Osteocyte (in vitro differentiated cells): Measurements from ENCODE around the gene VWA7. TPM values are rescaled to one million over a fixed set of nuclear protein-coding genes. Genes with fewer than 3 reads are reported as not detected.

Experiments
- DNase-seq: peaks from one replicate; pipeline ENCODE4 v3.0.0; 2021; ENCODE audit warnings: mixed read lengths; ENCODE audit not compliant: unreplicated experiment; ENCODE audit errors: extremely low spot score
- H3K27ac Mint-ChIP-seq: one replicate; pipeline ENCODE4 v1.8.0; 2021; ENCODE audit warnings: mild to moderate bottlenecking, mixed read lengths; ENCODE audit not compliant: unreplicated experiment
- H3K27me3 Mint-ChIP-seq: one replicate; pipeline ENCODE4 v1.8.0; 2021; ENCODE audit warnings: mixed read lengths; ENCODE audit not compliant: unreplicated experiment
- H3K36me3 Mint-ChIP-seq: one replicate; pipeline ENCODE4 v1.8.0; 2021; ENCODE audit warnings: mixed read lengths; ENCODE audit not compliant: unreplicated experiment
- H3K4me1 Mint-ChIP-seq: one replicate; pipeline ENCODE4 v1.8.0; 2021; ENCODE audit warnings: mixed read lengths; ENCODE audit not compliant: unreplicated experiment
- H3K4me3 Mint-ChIP-seq: one replicate; pipeline ENCODE4 v1.8.0; 2021; ENCODE audit warnings: mild to moderate bottlenecking, moderate library complexity, mixed read lengths; ENCODE audit not compliant: unreplicated experiment
- H3K9me3 Mint-ChIP-seq: one replicate; pipeline ENCODE4 v1.8.0; 2021; ENCODE audit warnings: mixed read lengths; ENCODE audit not compliant: unreplicated experiment
- total RNA-seq: library from RNA; stranded (reverse); gene quantifications from 2 replicates; pipeline ENCODE4 v1.2.1, GENCODE V29; 2021
- TF ChIP-seq, protein P1 (sequence below): fragments of 200-600 bp; sonication (generic); IDR thresholded peaks from 2 replicates; pipeline ENCODE4 v1.5.0; 2021; ENCODE audit warnings: antibody characterized with exemption, mild to moderate bottlenecking, moderate library complexity

VWA7 gene
- total RNA-seq, 1 donor from 2014 or later = 0.94 TPM

DNA sequence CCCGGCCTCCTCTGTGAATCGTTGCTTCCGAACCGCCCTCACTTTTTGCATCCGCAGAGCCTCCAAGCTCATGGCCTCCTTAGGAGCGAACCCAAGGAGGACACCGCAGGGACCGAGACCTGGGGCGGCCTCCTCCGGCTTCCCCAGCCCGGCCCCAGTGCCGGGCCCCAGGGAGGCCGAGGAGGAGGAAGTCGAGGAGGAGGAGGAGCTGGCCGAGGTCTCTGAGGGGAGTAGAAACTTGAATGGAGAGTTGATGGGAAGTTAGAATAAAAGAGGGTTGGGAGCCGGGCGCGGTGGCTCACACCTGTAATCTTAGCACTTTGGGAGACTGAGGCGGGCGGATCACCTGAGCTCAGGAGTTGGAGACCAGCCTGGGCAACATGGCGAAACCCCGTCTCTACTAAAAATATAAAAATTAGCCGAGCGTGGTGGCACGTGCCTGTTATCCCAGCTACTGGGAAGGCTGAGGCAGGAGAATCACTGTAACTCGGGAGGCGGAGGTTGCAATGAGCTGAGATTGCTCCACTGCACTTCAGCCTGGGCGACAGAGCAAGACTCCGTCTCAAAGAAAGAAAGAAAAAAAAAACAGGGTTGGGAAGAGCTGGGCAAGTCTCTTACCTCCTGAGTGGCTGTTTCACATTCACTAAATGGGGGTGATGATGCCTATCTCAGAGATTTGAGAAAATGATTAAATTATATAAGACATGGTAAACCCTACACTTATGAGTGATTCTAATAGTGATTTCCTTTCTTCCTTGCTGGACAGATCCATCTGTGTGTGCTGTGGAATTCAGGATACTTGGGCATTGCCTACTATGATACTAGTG, 36.5 kb downstream of the VWA7 start:
- Mint-ChIP-seq H3K4me3 (peak overlapping the region; percentile 97), H3K27me3 (no peaks in the 10 kb centered on the region), H3K36me3 (no peaks in the 10 kb centered on the region), H3K27ac (peak overlapping the region; percentile 96), H3K9me3 (no peaks in the 10 kb centered on the region), H3K4me1 (peaks cover 37% of the 10 kb centered on the region)
- no peak for DNase-seq
- TF ChIP-seq, protein P1, sequence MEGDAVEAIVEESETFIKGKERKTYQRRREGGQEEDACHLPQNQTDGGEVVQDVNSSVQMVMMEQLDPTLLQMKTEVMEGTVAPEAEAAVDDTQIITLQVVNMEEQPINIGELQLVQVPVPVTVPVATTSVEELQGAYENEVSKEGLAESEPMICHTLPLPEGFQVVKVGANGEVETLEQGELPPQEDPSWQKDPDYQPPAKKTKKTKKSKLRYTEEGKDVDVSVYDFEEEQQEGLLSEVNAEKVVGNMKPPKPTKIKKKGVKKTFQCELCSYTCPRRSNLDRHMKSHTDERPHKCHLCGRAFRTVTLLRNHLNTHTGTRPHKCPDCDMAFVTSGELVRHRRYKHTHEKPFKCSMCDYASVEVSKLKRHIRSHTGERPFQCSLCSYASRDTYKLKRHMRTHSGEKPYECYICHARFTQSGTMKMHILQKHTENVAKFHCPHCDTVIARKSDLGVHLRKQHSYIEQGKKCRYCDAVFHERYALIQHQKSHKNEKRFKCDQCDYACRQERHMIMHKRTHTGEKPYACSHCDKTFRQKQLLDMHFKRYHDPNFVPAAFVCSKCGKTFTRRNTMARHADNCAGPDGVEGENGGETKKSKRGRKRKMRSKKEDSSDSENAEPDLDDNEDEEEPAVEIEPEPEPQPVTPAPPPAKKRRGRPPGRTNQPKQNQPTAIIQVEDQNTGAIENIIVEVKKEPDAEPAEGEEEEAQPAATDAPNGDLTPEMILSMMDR = no peak

DNA sequence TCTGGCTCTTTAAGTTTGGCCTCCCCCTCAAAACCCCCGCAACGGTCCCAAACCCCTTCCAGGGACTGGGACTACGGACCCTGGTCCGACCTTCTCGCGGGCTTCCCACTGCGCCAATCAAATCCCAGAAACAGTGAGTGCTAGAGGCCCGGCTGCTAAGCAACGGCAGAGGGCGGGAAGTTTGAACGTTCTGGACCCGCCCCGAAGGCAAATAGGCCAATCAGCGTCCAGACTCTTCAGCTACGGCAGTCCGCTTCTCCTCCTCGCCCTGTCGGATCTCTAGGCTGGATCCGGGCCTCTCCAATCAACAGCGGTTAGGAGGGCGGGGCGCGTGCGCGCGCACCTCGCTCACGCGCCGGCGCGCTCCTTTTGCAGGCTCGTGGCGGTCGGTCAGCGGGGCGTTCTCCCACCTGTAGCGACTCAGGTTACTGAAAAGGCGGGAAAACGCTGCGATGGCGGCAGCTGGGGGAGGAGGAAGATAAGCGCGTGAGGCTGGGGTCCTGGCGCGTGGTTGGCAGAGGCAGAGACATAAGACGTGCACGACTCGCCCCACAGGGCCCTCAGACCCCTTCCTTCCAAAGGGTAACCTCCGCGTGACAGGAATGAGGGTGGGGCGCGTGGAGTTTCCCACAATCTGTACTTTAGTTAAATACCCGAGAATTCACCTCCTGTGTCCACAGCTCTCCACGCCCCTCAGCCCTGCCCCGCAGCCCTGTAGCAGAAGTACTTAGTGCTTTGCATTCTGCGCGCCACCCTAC, 37.3 kb downstream of the VWA7 start, which contains the start of gene MSH5:
Gene MSH5, plus strand, starts transcription at position 367 of the 758 bp plus-strand sequence. CDS start 462 bp downstream, outside the sequence.
- H3K4me3 Mint-ChIP-seq = peak within 1 kb of the TSS; percentile 97
- TF ChIP-seq, protein P1 = no peak
- no peaks in the 10 kb centered on the region for H3K36me3 Mint-ChIP-seq
- peak within 1 kb of the TSS; percentile 96 for H3K27ac Mint-ChIP-seq
- no peaks in the 10 kb centered on the region for H3K27me3 Mint-ChIP-seq
- H3K4me1 Mint-ChIP-seq = peaks cover 42% of the 10 kb centered on the region
- H3K9me3 Mint-ChIP-seq = no peaks in the 10 kb centered on the region
- peak; percentile 99 for DNase-seq

DNA sequence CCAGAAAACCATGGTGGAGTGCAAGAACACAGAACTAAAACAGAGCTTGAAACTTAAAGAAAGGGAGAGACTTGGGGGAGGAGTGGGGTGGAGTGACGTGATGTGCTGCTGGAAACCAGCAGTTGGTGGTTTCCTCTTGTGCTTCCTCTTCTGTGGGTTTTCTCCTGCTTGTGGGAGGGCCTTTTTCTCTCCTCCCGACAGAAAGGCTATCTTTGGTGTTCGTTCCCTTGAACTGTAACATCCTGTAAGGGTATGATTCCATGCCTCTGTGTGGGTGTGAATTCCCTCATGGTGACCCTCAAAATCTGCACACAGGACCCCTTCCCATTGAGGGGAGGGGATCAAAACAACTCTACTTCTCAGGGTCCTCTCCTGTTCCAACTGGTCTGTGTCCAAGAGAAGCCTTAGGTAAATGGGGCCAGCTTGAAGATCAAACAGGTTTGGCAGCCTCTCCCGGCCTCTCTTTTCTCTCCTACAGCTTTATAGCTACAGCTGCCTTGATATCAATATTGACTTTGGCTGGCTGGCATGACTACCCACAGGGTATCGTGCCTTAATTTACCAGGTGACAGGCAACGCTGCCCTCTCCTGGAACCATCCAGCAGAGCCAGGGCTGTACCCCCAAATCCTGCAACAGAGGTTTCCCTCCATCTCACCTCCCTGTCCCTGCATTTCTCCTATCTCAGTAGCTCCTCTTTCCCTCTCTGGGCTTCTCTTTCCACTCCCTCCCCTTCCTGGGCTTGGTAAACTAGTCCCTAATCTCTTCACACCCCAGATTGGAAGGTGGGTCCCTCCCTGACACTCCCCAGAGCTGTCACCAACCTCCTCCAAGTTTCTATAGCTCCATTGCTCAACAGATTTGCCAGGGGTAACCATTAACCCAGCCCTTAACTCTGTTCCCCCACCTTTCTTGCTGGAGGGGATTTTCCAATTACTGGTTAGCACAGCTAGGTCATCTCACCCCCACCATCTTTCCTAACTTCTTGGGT, 38.8 kb downstream of the VWA7 start:
- peaks cover 7% of the 10 kb centered on the region for H3K36me3 Mint-ChIP-seq
- peaks cover 52% of the 10 kb centered on the region for H3K4me1 Mint-ChIP-seq
- no peaks in the 10 kb centered on the region for H3K9me3 Mint-ChIP-seq
- H3K4me3 Mint-ChIP-seq = peak overlapping the region; percentile 46
- H3K27me3 Mint-ChIP-seq = no peaks in the 10 kb centered on the region
- no peak for DNase-seq
- TF ChIP-seq, protein P1 = peak; percentile 35
- peak overlapping the region; percentile 96 for H3K27ac Mint-ChIP-seq

DNA sequence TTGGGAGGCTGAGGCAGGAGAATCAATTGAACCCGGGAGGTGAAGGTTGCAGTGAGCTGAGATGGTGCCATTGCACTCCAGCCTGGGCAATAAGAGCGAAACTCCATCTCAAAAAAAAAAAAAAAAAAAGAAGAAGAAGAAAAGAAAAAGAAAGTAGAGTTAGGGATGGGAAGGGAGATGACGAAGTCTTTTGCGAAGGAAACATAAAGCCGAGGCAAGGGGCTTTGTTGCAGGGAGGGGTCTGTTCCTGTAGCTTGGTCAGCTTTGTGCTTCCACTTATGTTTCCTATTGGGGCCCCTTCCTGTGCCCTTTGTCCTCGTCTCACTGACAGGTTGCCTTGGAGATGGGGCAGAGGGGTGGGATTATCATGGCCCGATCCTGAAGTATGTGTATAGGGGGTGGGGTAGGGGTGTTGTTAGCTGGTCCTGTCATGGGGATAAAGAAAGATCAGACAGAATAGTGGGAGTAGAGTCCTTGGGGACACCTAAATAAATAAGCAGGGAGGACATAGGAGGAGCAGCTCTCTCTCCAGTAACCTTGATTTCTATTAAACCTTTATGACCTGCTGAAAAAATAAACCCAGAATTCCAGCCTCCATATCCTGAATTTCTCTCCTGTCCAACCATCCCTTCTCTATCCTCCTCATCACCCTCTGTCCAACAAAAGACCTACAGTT, 39.7 kb downstream of the VWA7 start:
- peaks cover 9% of the 10 kb centered on the region for H3K36me3 Mint-ChIP-seq
- no peaks in the 10 kb centered on the region for H3K27me3 Mint-ChIP-seq
- peaks cover 56% of the 10 kb centered on the region for H3K4me1 Mint-ChIP-seq
- peak overlapping the region; percentile 96 for H3K27ac Mint-ChIP-seq
- H3K4me3 Mint-ChIP-seq = peak overlapping the region; percentile 46
- TF ChIP-seq, protein P1 = no peak
- H3K9me3 Mint-ChIP-seq = no peaks in the 10 kb centered on the region
- DNase-seq = no peak
